Ishikawa (cell line): ENCODE measurements around the gene PRPSAP2.

Experiments
- CEBPB ChIP-seq: IDR thresholded peaks from 2 replicates; pipeline ENCODE4 v1.6.1; 2012
- CREB1 ChIP-seq: IDR thresholded peaks from 2 replicates; pipeline ENCODE4 v1.6.1; 2012; ENCODE audit warnings: low read depth
- EGR1 ChIP-seq: IDR thresholded peaks from 2 replicates; pipeline ENCODE4 v1.6.1; 2012
- EP300 ChIP-seq: IDR thresholded peaks from 2 replicates; pipeline ENCODE4 v1.6.1; 2012; ENCODE audit warnings: borderline replicate concordance
- FOXM1 ChIP-seq: IDR thresholded peaks from 2 replicates; pipeline ENCODE4 v1.6.1; 2012; ENCODE audit warnings: low read depth, borderline replicate concordance
- NFIC ChIP-seq: IDR thresholded peaks from 2 replicates; pipeline ENCODE4 v1.6.1; 2012
- RAD21 ChIP-seq: IDR thresholded peaks from 2 replicates; pipeline ENCODE4 v1.6.1; 2012; ENCODE audit warnings: low read depth
- TAF1 ChIP-seq: IDR thresholded peaks from 2 replicates; pipeline ENCODE4 v1.6.1; 2012; ENCODE audit warnings: low read depth, mild to moderate bottlenecking
- TCF12 ChIP-seq: IDR thresholded peaks from 2 replicates; pipeline ENCODE4 v1.6.1; 2012; ENCODE audit warnings: low read depth
- TEAD4 ChIP-seq: IDR thresholded peaks from 2 replicates; pipeline ENCODE4 v1.6.1; 2012
- YY1 ChIP-seq: IDR thresholded peaks from 2 replicates; pipeline ENCODE4 v1.6.1; 2012; ENCODE audit warnings: low read depth
- ZBTB7A ChIP-seq: IDR thresholded peaks from 2 replicates; pipeline ENCODE4 v1.6.1; 2012; ENCODE audit warnings: low read depth
- TF ChIP-seq, protein P1 (sequence below): IDR thresholded peaks from 2 replicates; pipeline ENCODE4 v1.6.1; 2012
- TF ChIP-seq, protein P2 (sequence below): IDR thresholded peaks from 2 replicates; pipeline ENCODE4 v1.6.1; 2012
- TF ChIP-seq, protein P3 (sequence below): IDR thresholded peaks from 2 replicates; pipeline ENCODE4 v1.6.1; 2012; ENCODE audit warnings: low read depth, mild to moderate bottlenecking

PRPSAP2 gene

DNA sequence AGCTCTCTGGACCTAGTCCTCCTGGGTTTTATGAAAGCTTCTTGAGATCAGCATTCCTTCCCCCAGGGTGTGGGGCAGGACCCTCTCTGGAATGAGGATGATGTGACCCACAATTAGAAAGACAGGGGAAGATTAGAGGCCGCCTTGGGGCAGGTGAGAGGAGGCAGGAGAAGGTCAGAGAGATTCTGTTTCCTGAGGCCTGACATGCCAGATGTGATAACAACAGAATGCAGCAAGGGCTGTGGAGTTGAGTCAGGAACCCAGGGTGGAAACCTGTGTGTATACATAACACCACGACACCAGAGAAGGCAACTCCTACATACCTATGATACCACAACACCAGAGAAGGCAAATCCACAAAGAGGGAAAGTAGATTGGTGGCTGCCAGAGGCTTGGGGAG, 88.6 kb downstream of the PRPSAP2 start:
- no peak for TF ChIP-seq NFIC
- TF ChIP-seq RAD21 = no peak
- TF ChIP-seq EGR1 = no peak
- TF ChIP-seq, protein P1, sequence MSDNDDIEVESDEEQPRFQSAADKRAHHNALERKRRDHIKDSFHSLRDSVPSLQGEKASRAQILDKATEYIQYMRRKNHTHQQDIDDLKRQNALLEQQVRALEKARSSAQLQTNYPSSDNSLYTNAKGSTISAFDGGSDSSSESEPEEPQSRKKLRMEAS = no peak
- TF ChIP-seq YY1 = no peak
- TF ChIP-seq ZBTB7A = no peak
- TF ChIP-seq CREB1 = no peak

DNA sequence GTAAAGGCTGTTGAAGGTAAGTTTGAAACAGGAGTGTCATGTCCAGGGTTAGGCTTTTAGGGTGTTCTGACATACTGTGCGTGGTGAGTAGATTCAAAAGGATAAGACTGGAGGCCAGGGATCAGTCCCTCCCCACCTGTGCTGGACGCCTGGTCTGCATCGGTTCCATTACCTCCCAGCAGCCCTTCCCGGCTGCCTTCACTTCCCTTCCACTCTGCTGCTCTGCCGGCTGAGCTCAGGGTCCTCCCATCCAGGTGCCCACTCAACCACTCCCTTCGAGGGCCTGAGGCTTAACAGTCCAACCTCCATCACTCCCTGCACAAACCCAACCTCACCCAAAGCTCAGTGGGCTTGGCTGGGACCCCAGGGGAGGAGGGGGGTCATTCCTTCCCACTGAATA, 89.9 kb downstream of the PRPSAP2 start:
- TF ChIP-seq TCF12 (no peak), NFIC (no peak), YY1 (no peak), RAD21 (no peak), EGR1 (no peak), ZBTB7A (no peak), CREB1 (no peak), CEBPB (no peak), FOXM1 (no peak), TEAD4 (no peak), TAF1 (no peak), EP300 (no peak)
- TF ChIP-seq, protein P1 = no peak
- TF ChIP-seq, protein P2, sequence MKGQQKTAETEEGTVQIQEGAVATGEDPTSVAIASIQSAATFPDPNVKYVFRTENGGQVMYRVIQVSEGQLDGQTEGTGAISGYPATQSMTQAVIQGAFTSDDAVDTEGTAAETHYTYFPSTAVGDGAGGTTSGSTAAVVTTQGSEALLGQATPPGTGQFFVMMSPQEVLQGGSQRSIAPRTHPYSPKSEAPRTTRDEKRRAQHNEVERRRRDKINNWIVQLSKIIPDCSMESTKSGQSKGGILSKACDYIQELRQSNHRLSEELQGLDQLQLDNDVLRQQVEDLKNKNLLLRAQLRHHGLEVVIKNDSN = no peak
- TF ChIP-seq, protein P3, sequence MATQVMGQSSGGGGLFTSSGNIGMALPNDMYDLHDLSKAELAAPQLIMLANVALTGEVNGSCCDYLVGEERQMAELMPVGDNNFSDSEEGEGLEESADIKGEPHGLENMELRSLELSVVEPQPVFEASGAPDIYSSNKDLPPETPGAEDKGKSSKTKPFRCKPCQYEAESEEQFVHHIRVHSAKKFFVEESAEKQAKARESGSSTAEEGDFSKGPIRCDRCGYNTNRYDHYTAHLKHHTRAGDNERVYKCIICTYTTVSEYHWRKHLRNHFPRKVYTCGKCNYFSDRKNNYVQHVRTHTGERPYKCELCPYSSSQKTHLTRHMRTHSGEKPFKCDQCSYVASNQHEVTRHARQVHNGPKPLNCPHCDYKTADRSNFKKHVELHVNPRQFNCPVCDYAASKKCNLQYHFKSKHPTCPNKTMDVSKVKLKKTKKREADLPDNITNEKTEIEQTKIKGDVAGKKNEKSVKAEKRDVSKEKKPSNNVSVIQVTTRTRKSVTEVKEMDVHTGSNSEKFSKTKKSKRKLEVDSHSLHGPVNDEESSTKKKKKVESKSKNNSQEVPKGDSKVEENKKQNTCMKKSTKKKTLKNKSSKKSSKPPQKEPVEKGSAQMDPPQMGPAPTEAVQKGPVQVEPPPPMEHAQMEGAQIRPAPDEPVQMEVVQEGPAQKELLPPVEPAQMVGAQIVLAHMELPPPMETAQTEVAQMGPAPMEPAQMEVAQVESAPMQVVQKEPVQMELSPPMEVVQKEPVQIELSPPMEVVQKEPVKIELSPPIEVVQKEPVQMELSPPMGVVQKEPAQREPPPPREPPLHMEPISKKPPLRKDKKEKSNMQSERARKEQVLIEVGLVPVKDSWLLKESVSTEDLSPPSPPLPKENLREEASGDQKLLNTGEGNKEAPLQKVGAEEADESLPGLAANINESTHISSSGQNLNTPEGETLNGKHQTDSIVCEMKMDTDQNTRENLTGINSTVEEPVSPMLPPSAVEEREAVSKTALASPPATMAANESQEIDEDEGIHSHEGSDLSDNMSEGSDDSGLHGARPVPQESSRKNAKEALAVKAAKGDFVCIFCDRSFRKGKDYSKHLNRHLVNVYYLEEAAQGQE = no peak

DNA sequence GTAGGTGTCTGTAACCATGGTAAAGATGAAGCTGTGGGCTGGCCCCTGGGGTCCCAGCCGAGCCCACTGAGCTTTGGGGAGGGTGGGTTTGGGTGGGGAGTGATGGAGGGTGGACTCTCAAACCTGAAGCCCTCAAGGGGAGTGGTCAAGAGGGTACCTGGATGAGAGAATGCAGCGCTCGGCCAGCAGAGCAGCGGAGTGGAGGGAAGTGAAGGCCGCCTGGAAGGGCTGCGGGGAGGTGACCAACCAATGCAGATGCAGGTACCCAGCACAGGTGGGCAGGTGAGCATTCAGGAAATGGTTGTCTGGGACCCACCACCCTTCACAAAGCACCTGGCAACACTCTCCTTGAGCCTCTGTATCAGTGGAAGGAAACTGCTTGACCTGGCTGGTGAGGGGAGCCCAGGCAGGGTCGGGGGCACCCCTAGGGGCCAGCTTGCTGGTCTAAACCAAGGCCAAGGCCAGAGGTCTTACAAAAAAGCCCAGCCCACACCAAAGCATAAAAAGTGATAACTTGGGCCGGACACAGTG, 90.6 kb downstream of the PRPSAP2 start:
- TF ChIP-seq EP300 = no peak
- no peak for TF ChIP-seq ZBTB7A
- no peak for TF ChIP-seq TAF1
- TF ChIP-seq, protein P3 = no peak
- TF ChIP-seq CEBPB = no peak
- TF ChIP-seq, protein P2 = no peak
- no peak for TF ChIP-seq TCF12
- TF ChIP-seq EGR1 = no peak
- no peak for TF ChIP-seq NFIC
- no peak for TF ChIP-seq FOXM1
- TF ChIP-seq, protein P1 = no peak
- no peak for TF ChIP-seq YY1
- no peak for TF ChIP-seq CREB1
- no peak for TF ChIP-seq RAD21
- no peak for TF ChIP-seq TEAD4

DNA sequence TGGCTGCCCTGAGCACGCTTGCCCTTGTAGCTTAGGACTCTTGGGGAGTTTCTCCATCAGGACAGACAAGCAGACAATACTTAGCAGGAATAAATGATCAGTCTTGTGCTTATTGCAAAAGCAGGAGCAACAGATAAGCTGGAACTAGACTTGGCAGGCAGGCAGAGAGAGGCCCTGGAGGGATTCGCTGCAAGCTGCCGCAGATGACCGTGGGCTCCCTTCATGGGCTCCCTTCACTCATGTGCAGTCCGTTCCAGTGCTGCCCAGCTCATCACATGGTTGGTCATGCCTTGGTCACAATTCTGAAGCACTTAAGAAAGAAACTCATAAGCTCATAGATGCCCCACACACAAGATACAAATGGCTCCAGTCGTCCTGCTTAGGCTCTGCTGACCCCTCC, 91.6 kb downstream of the PRPSAP2 start:
- TF ChIP-seq, protein P3 = no peak
- TF ChIP-seq ZBTB7A = no peak
- TF ChIP-seq YY1 = no peak
- no peak for TF ChIP-seq NFIC
- TF ChIP-seq TEAD4 = no peak
- no peak for TF ChIP-seq RAD21
- TF ChIP-seq EGR1 = no peak
- no peak for TF ChIP-seq CREB1
- TF ChIP-seq EP300 = no peak
- TF ChIP-seq FOXM1 = no peak
- no peak for TF ChIP-seq CEBPB
- TF ChIP-seq, protein P2 = no peak
